PC-3 (cell line): ENCODE measurements around the gene CYTH2. TPM values are rescaled to one million over a fixed set of nuclear protein-coding genes. Genes with fewer than 3 reads are reported as not detected.
A peak's percentile ranks its signal among the peaks of the same experiment; 100 is the strongest.
"Not testable (repeated sequence)": the region's sequence is repeated elsewhere in the genome, so short reads cannot be mapped to it uniquely, and the experiment has no call there.

Experiments used
- ATAC-seq: fragments of 200-7000 bp; cut with Tn5 transposase; 2 replicates; pipeline ENCODE4 v1.9.1; 2020; ENCODE audit warnings: mild to moderate bottlenecking, moderate library complexity
- BruUV-seq: library from RNA; stranded (reverse); fragments of 400-500 nt; replicated peaks from 2 replicates; lab custom pipeline; 2021; lab: Mats Ljungman, UMichigan
- CTCF ChIA-PET: fragments of 300-600 bp; sonication (Branson Sonifier 250); formaldehyde crosslinking; loops from one replicate; lab custom pipeline; 2022; ENCODE audit warnings: antibody characterized with exemption; lab: Charles Lee
- POLR2A ChIA-PET: fragments of 300-600 bp; sonication (Branson Sonifier 250); formaldehyde crosslinking; loops from one replicate; lab custom pipeline; 2022; ENCODE audit warnings: antibody characterized with exemption; ENCODE audit not compliant: unreplicated experiment; lab: Charles Lee
- DNase-seq: peaks from one replicate; pipeline ENCODE4 v3.0.0-alpha.2; 2015
- H2AFZ ChIP-seq: fragments of 300-600 bp; sonication (generic); 2 replicates; pipeline ENCODE4 v1.6.0; 2016; ENCODE audit warnings: antibody characterized with exemption, low read length
- H3F3A ChIP-seq: fragments of 300-600 bp; sonication (generic); one replicate; pipeline ENCODE4 v1.6.0; 2017; ENCODE audit warnings: antibody characterized with exemption, low read length, control low read depth, mild to moderate bottlenecking; ENCODE audit not compliant: unreplicated experiment
- H3K27ac ChIP-seq: fragments of 300-600 bp; sonication (generic); 2 replicates; pipeline ENCODE4 v1.5.1; 2016; ENCODE audit warnings: mild to moderate bottlenecking, low read length
- H3K27me3 ChIP-seq: fragments of 300-600 bp; sonication (generic); 2 replicates; pipeline ENCODE4 v1.6.1; 2016; ENCODE audit warnings: low read length, mixed read lengths
- H3K36me3 ChIP-seq: fragments of 300-600 bp; sonication (generic); 2 replicates; pipeline ENCODE4 v1.6.1; 2016; ENCODE audit warnings: low read depth, mixed run types, low read length, mixed read lengths
- H3K4me1 ChIP-seq: fragments of 300-600 bp; sonication (generic); 2 replicates; pipeline ENCODE4 v1.5.1; 2016; ENCODE audit warnings: low read length; ENCODE audit not compliant: insufficient read depth
- H3K4me2 ChIP-seq: fragments of 300-600 bp; sonication (generic); 2 replicates; pipeline ENCODE4 v1.6.0; 2016; ENCODE audit warnings: low read length
- H3K4me3 ChIP-seq: fragments of 300-600 bp; sonication (generic); 2 replicates; pipeline ENCODE4 v1.5.1; 2016; ENCODE audit warnings: mild to moderate bottlenecking, low read length, mixed read lengths
- H3K79me2 ChIP-seq: fragments of 300-600 bp; sonication (generic); 2 replicates; pipeline ENCODE4 v1.6.1; 2017; ENCODE audit warnings: low read length, mixed read lengths
- H3K9ac ChIP-seq: fragments of 300-600 bp; sonication (generic); 2 replicates; pipeline ENCODE4 v1.6.0; 2016; ENCODE audit warnings: mild to moderate bottlenecking, low read length
- H3K9me2 ChIP-seq: fragments of 300-600 bp; sonication (generic); replicated peaks from 2 replicates; pipeline ENCODE4 v1.6.1; 2016; ENCODE audit warnings: mixed run types, low read length, mixed read lengths
- H3K9me3 ChIP-seq: fragments of 300-600 bp; sonication (generic); 2 replicates; pipeline ENCODE4 v1.6.1; 2016; ENCODE audit warnings: low read length, mixed read lengths
- H4K20me1 ChIP-seq: fragments of 300-600 bp; sonication (generic); 2 replicates; pipeline ENCODE4 v1.6.1; 2016; ENCODE audit warnings: low read length, mixed read lengths
- CTCF ChIP-seq: fragments of 300-600 bp; sonication (generic); conservative IDR thresholded peaks from 2 replicates; pipeline ENCODE4 v1.5.1; 2017; ENCODE audit warnings: antibody characterized with exemption, low read depth, mild to moderate bottlenecking, low read length
- EZH2 ChIP-seq: fragments of 300-600 bp; sonication (generic); IDR thresholded peaks from one replicate; pipeline ENCODE4 v1.6.1; 2017; ENCODE audit warnings: antibody characterized with exemption, mild to moderate bottlenecking, low read length; ENCODE audit not compliant: unreplicated experiment
- EZH2phosphoT487 ChIP-seq: fragments of 300-600 bp; sonication (generic); IDR thresholded peaks from 2 replicates; pipeline ENCODE4 v1.6.1; 2018; ENCODE audit warnings: mild to moderate bottlenecking, antibody characterized with exemption, low read length, borderline replicate concordance
- intact Hi-C: fragments of 100-400 bp; cut with micrococcal nuclease; formaldehyde crosslinking; loops from 2 replicates; pipeline ENCODE4 v1.9.0; 2023
- total RNA-seq: library from RNA; depleted of rRNA; stranded (reverse); fragments of >200 nt; gene quantifications from 2 replicates; pipeline ENCODE4 v1.2.3, GENCODE V29; 2014

Gene CYTH2
- total RNA-seq, 1 experiment from 2014 or later = 50.5 TPM

GRCh38 chr19:48484931-48485612, 15.9 kb downstream of the CYTH2 start:
- Histone ChIP-seq H3K9me3 (no peaks in the 10 kb centered on the region), H3K4me2 (no peak overlapping the region), H3K4me1 (peaks cover 28% of the 10 kb centered on the region), H3K9ac (no peak overlapping the region), H3K27me3 (no peaks in the 10 kb centered on the region), H3K36me3 (no peaks in the 10 kb centered on the region), H4K20me1 (no peaks in the 10 kb centered on the region), H3K4me3 (no peak overlapping the region), H2AFZ (no peak overlapping the region), H3F3A (no peaks in the 10 kb centered on the region), H3K27ac (no peak overlapping the region), H3K9me2 (no peaks in the 10 kb centered on the region), H3K79me2 (no peaks in the 10 kb centered on the region)
- no TSS peak for BruUV-seq
- ATAC-seq = no peak
- DNase-seq = no peak
- intact Hi-C loops = no loop called here
- CTCF ChIA-PET = no interaction called here
- POLR2A ChIA-PET = no interaction called here
- TF ChIP-seq EZH2phosphoT487 = no peak
- no peak for TF ChIP-seq CTCF
- TF ChIP-seq EZH2 = no peak

- H2AFZ ChIP-seq, H3K9me3 ChIP-seq, CTCF ChIA-PET, H3K27me3 ChIP-seq, H3K9ac ChIP-seq, POLR2A ChIA-PET, H3K79me2 ChIP-seq, ATAC-seq, H3F3A ChIP-seq, H3K4me2 ChIP-seq, intact Hi-C loops, H3K36me3 ChIP-seq, H4K20me1 ChIP-seq, H3K4me3 ChIP-seq, BruUV-seq, H3K9me2 ChIP-seq: not testable (repeated sequence)
- H3K27ac ChIP-seq = peak overlapping the region; percentile 96
- peaks cover 28% of the 10 kb centered on the region for H3K4me1 ChIP-seq
- DNase-seq = peak; percentile 40
Measured at GRCh38 chr19:48486706-48487105, 17.5 kb downstream of the CYTH2 start.

GRCh38 chr19:48487544-48487943, 18.4 kb downstream of the CYTH2 start:
- no peaks in the 10 kb centered on the region for H3F3A ChIP-seq
- ChIA-PET POLR2A (interaction anchor here (0.6 kb wide), 1 partner anchor 150 kb away, joined by 20 read pairs; no protein-coding TSS in a partner anchor), CTCF (interaction anchor here (0.6 to 0.9 kb wide), 2 partner anchors 54 to 101 kb away, joined by 3 to 4 read pairs; no protein-coding TSS in a partner anchor)
- no peaks in the 10 kb centered on the region for H3K9me2 ChIP-seq
- peak; percentile 33 for DNase-seq
- no peaks in the 10 kb centered on the region for H3K79me2 ChIP-seq
- no TSS peak for BruUV-seq
- TF ChIP-seq CTCF = no peak
- TF ChIP-seq EZH2 = no peak
- no peak for TF ChIP-seq EZH2phosphoT487
- no peaks in the 10 kb centered on the region for H3K27me3 ChIP-seq
- peak overlapping the region; percentile 35; the same call in 1 of the 2 replicates for H3K4me3 ChIP-seq
- no peak overlapping the region for H2AFZ ChIP-seq
- peak overlapping the region; percentile 77 for H3K4me2 ChIP-seq
- peak overlapping the region; percentile 96 for H3K27ac ChIP-seq
- peak overlapping the region; percentile 55 for H3K9ac ChIP-seq
- peaks cover 31% of the 10 kb centered on the region for H3K4me1 ChIP-seq
- intact Hi-C loops = no loop called here
- no peaks in the 10 kb centered on the region for H3K36me3 ChIP-seq
- no peaks in the 10 kb centered on the region for H3K9me3 ChIP-seq
- no peaks in the 10 kb centered on the region for H4K20me1 ChIP-seq
- peak; percentile 16 for ATAC-seq
